CD14-positive monocyte (primary cell): ENCODE data around the gene TBC1D2. TPM values are rescaled to one million over a fixed set of nuclear protein-coding genes. Genes with fewer than 3 reads are reported as not detected.

Experiments used
- DNase-seq, 3 donors: peaks; one replicate each; pipeline ENCODE4 v3.0.0-alpha.2; 2011 to 2022
- H2AFZ ChIP-seq: 2 replicates; pipeline ENCODE4 v1.6.0; 2012; ENCODE audit warnings: mild to moderate bottlenecking, low read depth, low read length, inconsistent platforms; ENCODE audit not compliant: insufficient read depth, poor library complexity, severe bottlenecking
- H3K27ac ChIP-seq, 2 donors: 1 replicate in 1 of 2; 2 replicates in 1 of 2; pipeline ENCODE4 v1.5.1; 2012 to 2013; ENCODE audit warnings: low read length in 2 of 2, control low read depth in 1 of 2, inconsistent platforms in 1 of 2, low read depth in 1 of 2, mild to moderate bottlenecking in 1 of 2
- H3K27me3 ChIP-seq, 2 donors: one replicate each; pipeline versions ENCODE4 v1.6.0 to v1.6.1; 2011 to 2013; ENCODE audit warnings: low read length in 2 of 2; ENCODE audit not compliant: control insufficient read depth in 2 of 2, insufficient read depth in 2 of 2
- H3K36me3 ChIP-seq, 2 donors: replicated peaks in 1 of 2; 1 replicate in 1 of 2; 2 replicates in 1 of 2; pipeline versions ENCODE4 v1.5.1 to v1.6.1; 2012 to 2013; ENCODE audit warnings: low read length in 2 of 2, control low read depth in 1 of 2, inconsistent platforms in 1 of 2, mild to moderate bottlenecking in 1 of 2; ENCODE audit not compliant: insufficient read depth in 2 of 2, control insufficient read depth in 1 of 2
- H3K4me1 ChIP-seq, 2 donors: 1 replicate in 1 of 2; 2 replicates in 1 of 2; pipeline versions ENCODE4 v1.5.1 to v1.6.1; 2012 to 2013; ENCODE audit warnings: low read length in 2 of 2, control low read depth in 1 of 2, inconsistent platforms in 1 of 2, mild to moderate bottlenecking in 1 of 2, moderate library complexity in 1 of 2; ENCODE audit not compliant: insufficient read depth in 2 of 2, control insufficient read depth in 1 of 2
- H3K4me2 ChIP-seq: replicated peaks from 2 replicates; pipeline ENCODE3; 2012; ENCODE audit warnings: low read length, moderate library complexity, mild to moderate bottlenecking; ENCODE audit not compliant: poor library complexity, severe bottlenecking; ENCODE audit errors: extremely low read depth
- H3K4me3 ChIP-seq, 3 experiments: fragments of 200-600 bp in 1 of 3; sonication (generic) in 1 of 3; replicated peaks in 1 of 3; 1 replicate in 2 of 3; 2 replicates in 1 of 3; pipeline ENCODE4 v1.5.1; 2011 to 2013; ENCODE audit warnings: low read length in 3 of 3, mild to moderate bottlenecking in 3 of 3, control low read depth in 2 of 3, low read depth in 2 of 3, inconsistent platforms in 1 of 3, moderate library complexity in 1 of 3
- H3K79me2 ChIP-seq: 2 replicates; pipeline ENCODE4 v1.6.0; 2012; ENCODE audit warnings: mild to moderate bottlenecking, control low read depth, inconsistent platforms, low read length, moderate library complexity; ENCODE audit not compliant: insufficient read depth
- H3K9ac ChIP-seq: 2 replicates; pipeline ENCODE4 v1.6.0; 2017; ENCODE audit warnings: low read length, mild to moderate bottlenecking; ENCODE audit not compliant: insufficient read depth, poor library complexity, severe bottlenecking
- H3K9me3 ChIP-seq, 2 donors: replicated peaks in 1 of 2; 1 replicate in 1 of 2; 2 replicates in 1 of 2; pipeline versions ENCODE4 v1.5.1 to v1.6.1; 2012 to 2013; ENCODE audit warnings: low read length in 2 of 2, control low read depth in 1 of 2; ENCODE audit not compliant: control insufficient read depth in 1 of 2, insufficient read depth in 1 of 2
- H4K20me1 ChIP-seq: 2 replicates; pipeline ENCODE4 v1.6.0; 2012; ENCODE audit warnings: mild to moderate bottlenecking, low read length, control low read depth, moderate library complexity; ENCODE audit not compliant: insufficient read depth
- H3K27ac Mint-ChIP-seq, 7 donors: one replicate each; pipeline ENCODE4 v1.8.0; 2020; ENCODE audit warnings: mild to moderate bottlenecking in 7 of 7, mixed read lengths in 7 of 7, moderate library complexity in 6 of 7, inconsistent platforms in 2 of 7
- H3K27me3 Mint-ChIP-seq, 3 donors: one replicate each; pipeline ENCODE4 v1.8.0; 2021 to 2022; ENCODE audit warnings: low read depth in 3 of 3, mild to moderate bottlenecking in 3 of 3, mixed read lengths in 3 of 3, moderate library complexity in 3 of 3, inconsistent platforms in 1 of 3
- H3K36me3 Mint-ChIP-seq, 2 donors: one replicate each; pipeline ENCODE4 v1.8.0; 2020; ENCODE audit warnings: mixed read lengths in 2 of 2, inconsistent platforms in 1 of 2, mild to moderate bottlenecking in 1 of 2
- H3K4me1 Mint-ChIP-seq: one replicate; pipeline ENCODE4 v1.8.0; 2020; ENCODE audit warnings: mild to moderate bottlenecking, mixed read lengths
- H3K4me3 Mint-ChIP-seq, 2 donors: one replicate each; pipeline ENCODE4 v1.8.0; 2020; ENCODE audit warnings: mild to moderate bottlenecking in 2 of 2, mixed read lengths in 2 of 2, moderate library complexity in 1 of 2
- H3K9me3 Mint-ChIP-seq, 7 donors: one replicate each; pipeline ENCODE4 v1.8.0; 2020 to 2022; ENCODE audit warnings: mixed read lengths in 7 of 7, mild to moderate bottlenecking in 6 of 7, moderate library complexity in 6 of 7, inconsistent platforms in 2 of 7
- WGBS: methylation state at CpG from one replicate; pipeline ENCODE4 v1.1.5; 2013; ENCODE audit warnings: missing lambda C conversion rate; ENCODE audit not compliant: insufficient coverage; 5-methylcytosine and 5-hydroxymethylcytosine counted together
- intact Hi-C, 2 donors: fragments of 100-400 bp; cut with micrococcal nuclease; formaldehyde crosslinking; loops; one replicate each; pipeline versions ENCODE4 v1.15.0 to v1.15.1; 2023
- polyA plus RNA-seq, 3 donors: library from polyadenylated mRNA; depleted of rRNA in 1 of 3; unstranded in 2 of 3; stranded (reverse) in 1 of 3; fragments of 300-500 nt in 2 of 3; fragments of >200 nt in 1 of 3; fragmentation: Illumina TruSeq in 2 of 3; gene quantifications; 1 replicate in 2 of 3; 2 replicates in 1 of 3; pipeline ENCODE4 v1.2.3, GENCODE V29; 2012 to 2021
- TF ChIP-seq, protein P1 (sequence below): fragments of 200-600 bp; IDR thresholded peaks from one replicate; pipeline ENCODE4 v1.8.0; 2022; ENCODE audit warnings: antibody characterized with exemption, mild to moderate bottlenecking

TBC1D2 gene
- polyA plus RNA-seq, 3 donors = 23.2 to 55.7 (median 34.4) TPM

DNA sequence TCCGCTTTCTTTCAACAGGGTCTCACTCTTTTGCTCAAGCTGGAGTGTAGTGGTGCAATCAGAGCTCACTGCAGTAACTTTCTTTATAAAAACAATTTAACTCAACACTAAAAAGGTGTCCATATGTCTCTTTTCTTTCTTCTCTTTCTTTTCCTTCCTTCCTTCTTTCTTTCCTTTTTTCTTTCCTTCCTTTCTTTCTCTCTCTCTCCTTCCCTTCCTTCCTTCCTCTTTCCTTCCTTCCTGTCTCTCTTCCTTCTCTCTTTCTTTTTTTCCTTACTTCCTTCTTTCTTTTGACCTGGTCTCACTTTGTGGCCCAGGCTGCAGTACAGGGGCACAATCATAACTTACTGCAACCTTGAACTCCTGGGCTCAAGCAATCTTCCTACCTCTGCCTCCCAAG lies 25.8 kb upstream of the TBC1D2 start:
- Histone ChIP-seq H3K4me2 (no peak overlapping the region), H2AFZ (no peak overlapping the region), H3K9ac (no peak overlapping the region), H3K36me3 (no peaks in the 10 kb centered on the region), H3K27me3 (peaks cover 0 to 2% of the 10 kb centered on the region in 2 donors), H3K9me3 (no peaks in the 10 kb centered on the region), H4K20me1 (no peaks in the 10 kb centered on the region), H3K27ac (no peak overlapping the region), H3K79me2 (no peaks in the 10 kb centered on the region), H3K4me3 (no peak overlapping the region), H3K4me1 (no peaks in the 10 kb centered on the region)
- peak overlapping the region in 1 of 2 donors; percentile 5 for H3K4me3 Mint-ChIP-seq
- H3K36me3 Mint-ChIP-seq = no peaks in the 10 kb centered on the region
- intact Hi-C loops = no loop called here
- DNase-seq = no peak
- peaks cover 13 to 23% (median 21%) of the 10 kb centered on the region in 3 donors for H3K27me3 Mint-ChIP-seq
- peaks cover 4% of the 10 kb centered on the region for H3K4me1 Mint-ChIP-seq
- TF ChIP-seq, protein P1, sequence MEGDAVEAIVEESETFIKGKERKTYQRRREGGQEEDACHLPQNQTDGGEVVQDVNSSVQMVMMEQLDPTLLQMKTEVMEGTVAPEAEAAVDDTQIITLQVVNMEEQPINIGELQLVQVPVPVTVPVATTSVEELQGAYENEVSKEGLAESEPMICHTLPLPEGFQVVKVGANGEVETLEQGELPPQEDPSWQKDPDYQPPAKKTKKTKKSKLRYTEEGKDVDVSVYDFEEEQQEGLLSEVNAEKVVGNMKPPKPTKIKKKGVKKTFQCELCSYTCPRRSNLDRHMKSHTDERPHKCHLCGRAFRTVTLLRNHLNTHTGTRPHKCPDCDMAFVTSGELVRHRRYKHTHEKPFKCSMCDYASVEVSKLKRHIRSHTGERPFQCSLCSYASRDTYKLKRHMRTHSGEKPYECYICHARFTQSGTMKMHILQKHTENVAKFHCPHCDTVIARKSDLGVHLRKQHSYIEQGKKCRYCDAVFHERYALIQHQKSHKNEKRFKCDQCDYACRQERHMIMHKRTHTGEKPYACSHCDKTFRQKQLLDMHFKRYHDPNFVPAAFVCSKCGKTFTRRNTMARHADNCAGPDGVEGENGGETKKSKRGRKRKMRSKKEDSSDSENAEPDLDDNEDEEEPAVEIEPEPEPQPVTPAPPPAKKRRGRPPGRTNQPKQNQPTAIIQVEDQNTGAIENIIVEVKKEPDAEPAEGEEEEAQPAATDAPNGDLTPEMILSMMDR = no peak
- 80% methylated on average over 1 of the region's 1 CpG for WGBS
- H3K27ac Mint-ChIP-seq = no peak overlapping the region
- H3K9me3 Mint-ChIP-seq = peaks cover 0 to 6% (median 2%) of the 10 kb centered on the region in 7 donors

DNA sequence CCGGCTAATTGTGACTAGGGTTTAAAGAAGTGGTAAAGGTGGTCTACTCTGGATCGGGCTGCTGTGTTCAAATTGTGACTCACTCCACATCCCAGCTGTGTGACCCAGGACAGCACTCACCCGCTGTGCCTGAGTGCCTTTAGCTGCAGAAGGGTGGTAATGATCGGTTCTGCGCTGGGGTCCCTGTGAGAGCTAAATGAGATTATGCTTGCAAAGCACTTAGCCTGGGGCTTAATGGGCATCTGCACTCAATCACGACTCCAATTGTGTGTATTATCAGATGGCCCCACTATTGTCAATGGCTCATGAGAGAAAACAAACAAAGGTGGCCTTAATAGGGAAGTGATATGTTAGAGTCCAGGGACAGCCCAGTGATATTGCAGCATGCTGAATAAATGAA lies 25.1 kb upstream of the TBC1D2 start:
- Histone ChIP-seq H4K20me1 (no peaks in the 10 kb centered on the region), H3K4me3 (no peak overlapping the region), H3K4me1 (no peaks in the 10 kb centered on the region), H3K9ac (no peak overlapping the region), H3K9me3 (no peaks in the 10 kb centered on the region), H3K4me2 (no peak overlapping the region), H3K36me3 (no peaks in the 10 kb centered on the region), H3K79me2 (no peaks in the 10 kb centered on the region), H3K27me3 (peaks cover 0 to 3% of the 10 kb centered on the region in 2 donors), H2AFZ (no peak overlapping the region), H3K27ac (no peak overlapping the region)
- intact Hi-C loops = no loop called here
- Mint-ChIP-seq H3K4me3 (no peak overlapping the region), H3K36me3 (no peaks in the 10 kb centered on the region), H3K9me3 (peaks cover 0 to 6% (median 2%) of the 10 kb centered on the region in 7 donors), H3K27me3 (peaks cover 13 to 23% (median 23%) of the 10 kb centered on the region in 3 donors), H3K27ac (no peak overlapping the region), H3K4me1 (peaks cover 4% of the 10 kb centered on the region)
- DNase-seq = no peak
- TF ChIP-seq, protein P1 = no peak
- WGBS = 86% methylated on average over 4 of the region's 6 CpGs
